GM12878 (cell line): ENCODE measurements around the gene CBFB. TPM values are rescaled to one million over a fixed set of nuclear protein-coding genes. Genes with fewer than 3 reads are reported as not detected.
A peak's percentile ranks its signal among the peaks of the same experiment; 100 is the strongest.

Source experiments
- ATAC-seq: fragments of 200-7000 bp; cut with Tn5 transposase; 3 replicates; pipeline ENCODE4 v1.9.1; 2020; ENCODE audit warnings: mild to moderate bottlenecking, moderate library complexity
- BruUV-seq: library from RNA; stranded (reverse); fragments of 400-500 nt; replicated peaks from 2 replicates; lab custom pipeline; 2021; lab: Mats Ljungman, UMichigan
- CTCF ChIA-PET: fragments of 300-600 bp; sonication (Branson Sonifier 250); formaldehyde crosslinking; extraction: SDS; loops from one replicate; lab custom pipeline; 2021; ENCODE audit warnings: inconsistent platforms; lab: Yijun Ruan, JAX
- POLR2A ChIA-PET: fragments of 350-600 bp; formaldehyde crosslinking; extraction: SDS; loops from one replicate; lab custom pipeline; 2021; ENCODE audit warnings: inconsistent platforms; lab: Charles Lee
- RAD21 ChIA-PET: fragments of 300-600 bp; sonication (Branson Sonifier 250); formaldehyde crosslinking; loops from one replicate; lab custom pipeline; 2023; ENCODE audit warnings: antibody characterized with exemption; ENCODE audit not compliant: unreplicated experiment; lab: Charles Lee
- SMC1A ChIA-PET: fragments of 300-600 bp; sonication (Branson Sonifier 250); formaldehyde crosslinking; loops from one replicate; lab custom pipeline; 2023; ENCODE audit not compliant: unreplicated experiment, uncharacterized antibody; lab: Charles Lee
- DNase-seq: peaks from one replicate; pipeline ENCODE4 v3.0.0-alpha.2; 2011; ENCODE audit warnings: low read depth, low spot score
- FAIRE-seq: peaks from 3 replicates; lab custom pipeline; 2011; peaks lifted over from hg19 to GRCh38; lab: Jason Lieb, UNC
- H2AFZ ChIP-seq: 2 replicates; pipeline ENCODE4 v1.6.0; 2011; ENCODE audit warnings: low read depth, low read length, control low read depth; ENCODE audit not compliant: control insufficient read depth
- H3K27ac ChIP-seq: 2 replicates; pipeline ENCODE4 v1.5.1; 2011; ENCODE audit warnings: control low read depth; ENCODE audit not compliant: control insufficient read depth, insufficient read depth
- H3K27me3 ChIP-seq, 2 experiments: replicated peaks in 1 of 2; 2 replicates each; pipeline versions ENCODE4 v1.6.0 to v1.6.1; 2011; ENCODE audit warnings: low read length in 1 of 2; ENCODE audit not compliant: control insufficient read depth in 2 of 2, insufficient read depth in 2 of 2
- H3K36me3 ChIP-seq, 2 experiments: 2 replicates each; pipeline ENCODE4 v1.5.1; 2011; ENCODE audit warnings: low read length in 1 of 2; ENCODE audit not compliant: control insufficient read depth in 2 of 2, insufficient read depth in 2 of 2
- H3K4me1 ChIP-seq: 2 replicates; pipeline ENCODE4 v1.6.1; 2011; ENCODE audit warnings: mild to moderate bottlenecking, low read length, moderate library complexity, mixed read lengths; ENCODE audit not compliant: control insufficient read depth, insufficient read depth
- H3K4me2 ChIP-seq: 2 replicates; pipeline ENCODE4 v1.6.0; 2011; ENCODE audit warnings: control low read depth; ENCODE audit not compliant: control insufficient read depth, insufficient read depth
- H3K4me3 ChIP-seq: fragments of 200-600 bp; sonication (generic); 2 replicates; pipeline ENCODE4 v1.5.1; 2016
- H3K79me2 ChIP-seq: 2 replicates; pipeline ENCODE4 v1.6.0; 2011; ENCODE audit warnings: low read length; ENCODE audit not compliant: control insufficient read depth, insufficient read depth
- H3K9ac ChIP-seq: 2 replicates; pipeline ENCODE4 v1.8.0; 2011; ENCODE audit warnings: low read length, control low read depth, mixed read lengths; ENCODE audit not compliant: control insufficient read depth, insufficient read depth
- H3K9me3 ChIP-seq: replicated peaks from 3 replicates; pipeline ENCODE4 v1.5.1; 2011; ENCODE audit warnings: mild to moderate bottlenecking, low read length; ENCODE audit not compliant: control insufficient read depth, insufficient read depth
- H4K20me1 ChIP-seq: 2 replicates; pipeline ENCODE4 v1.6.0; 2011; ENCODE audit not compliant: control insufficient read depth, insufficient read depth
- BHLHE40 ChIP-seq, 2 experiments: fragments of 450-650 bp in 1 of 2; IDR thresholded peaks; 2 replicates each; pipeline ENCODE4 v1.6.1; 2011 to 2017; ENCODE audit warnings: low read depth in 2 of 2, borderline replicate concordance in 1 of 2, improper control_type of control experiment in 1 of 2, low read length in 1 of 2, mild to moderate bottlenecking in 1 of 2
- BRCA1 ChIP-seq: IDR thresholded peaks from 2 replicates; pipeline ENCODE4 v1.6.1; 2011; ENCODE audit warnings: low read depth, low read length, improper control_type of control experiment
- CREB1 ChIP-seq: IDR thresholded peaks from 2 replicates; pipeline ENCODE4 v1.6.1; 2012; ENCODE audit warnings: low read depth, mild to moderate bottlenecking, inconsistent platforms
- FOXM1 ChIP-seq: IDR thresholded peaks from 2 replicates; pipeline ENCODE4 v1.6.1; 2012; ENCODE audit warnings: low read depth, mild to moderate bottlenecking, inconsistent platforms, low read length, moderate library complexity
- HDGF ChIP-seq: fragments of 450-650 bp; IDR thresholded peaks from 2 replicates; pipeline ENCODE4 v1.6.1; 2016; ENCODE audit warnings: antibody characterized with exemption
- MTA2 ChIP-seq: fragments of 450-650 bp; IDR thresholded peaks from 2 replicates; pipeline ENCODE4 v1.6.1; 2016; ENCODE audit warnings: low read depth, mild to moderate bottlenecking, moderate library complexity
- MXI1 ChIP-seq: fragments of 150-350 bp; IDR thresholded peaks from 2 replicates; pipeline ENCODE4 v1.6.1; 2011; ENCODE audit warnings: low read depth, mild to moderate bottlenecking, inconsistent platforms, low read length, improper control_type of control experiment
- POLR2A ChIP-seq: IDR thresholded peaks from 2 replicates; pipeline ENCODE4 v1.6.1; 2011; ENCODE audit warnings: low read depth, mild to moderate bottlenecking, low read length
- POLR2AphosphoS5 ChIP-seq: IDR thresholded peaks from 2 replicates; pipeline ENCODE4 v1.6.1; 2011; ENCODE audit warnings: mild to moderate bottlenecking, low read length, inconsistent platforms
- RCOR1 ChIP-seq: conservative IDR thresholded peaks from 2 replicates; pipeline ENCODE4 v1.6.1; 2012; ENCODE audit warnings: low read depth, low read length, improper control_type of control experiment
- ZNF274 ChIP-seq: IDR thresholded peaks from one replicate; pipeline ENCODE4 v1.8.0; 2011; ENCODE audit not compliant: insufficient read length, insufficient read depth
- in situ Hi-C: fragments of 300-500 bp; cut with MboI; formaldehyde crosslinking; loops from 9 replicates; pipeline ENCODE4 v1.14.3; 2018; ENCODE audit warnings: mixed read lengths
- intact Hi-C: fragments of 100-400 bp; cut with micrococcal nuclease; formaldehyde crosslinking; loops from one replicate; pipeline ENCODE4 v1.14.2; 2022; ENCODE audit not compliant: unreplicated experiment
- polyA plus RNA-seq, 11 experiments: library from polyadenylated mRNA; depleted of rRNA in 4 of 11; unstranded in 6 of 11; stranded (reverse) in 5 of 11; fragments of >200 nt; fragmentation: Nextera tagmentation in 4 of 11; fragmentation: Illumina TruSeq in 1 of 11; extraction: Ambion mirVana in 4 of 11; extraction: Trizol in 1 of 11; gene quantifications; 1 replicate in 1 of 11; 2 replicates in 10 of 11; pipeline versions ENCODE4 v1.2.1 to v1.2.3, GENCODE V29; 2011 to 2016; ENCODE audit warnings: inconsistent platforms in 2 of 11, missing spikeins in 2 of 11, low read depth in 1 of 11
- total RNA-seq, 4 experiments: library from RNA; depleted of rRNA in 3 of 4; stranded (reverse); fragments of >200 nt in 3 of 4; fragmentation: Illumina TruSeq in 1 of 4; extraction: Trizol in 1 of 4; gene quantifications; 2 replicates each; pipeline versions ENCODE4 v1.2.1 to v1.2.3, GENCODE V29; 2013 to 2021
- TF ChIP-seq, protein P1 (sequence below): fragments of 150-350 bp; IDR thresholded peaks from 2 replicates; pipeline ENCODE4 v1.6.1; 2016; ENCODE audit warnings: low read depth, low read length
- TF ChIP-seq, protein P2 (sequence below): IDR thresholded peaks from 2 replicates; pipeline ENCODE4 v1.6.1; 2011; ENCODE audit warnings: low read depth, low read length, improper control_type of control experiment, borderline replicate concordance
- TF ChIP-seq, protein P3 (sequence below): fragments of 450-650 bp; IDR thresholded peaks from 2 replicates; pipeline ENCODE4 v1.6.1; 2016; ENCODE audit warnings: mild to moderate bottlenecking, moderate library complexity, borderline replicate concordance
- TF ChIP-seq, protein P4 (sequence below): IDR thresholded peaks from 2 replicates; pipeline ENCODE4 v1.6.1; 2012; ENCODE audit warnings: low read depth, low read length, improper control_type of control experiment

Gene CBFB
- total and polyA plus RNA-seq, 10 of the 15 experiments (the other 5 are each of a cell fraction or from before 2014, with no cell fraction given), result 25.3 to 83.8 (median 65.7) TPM

DNA sequence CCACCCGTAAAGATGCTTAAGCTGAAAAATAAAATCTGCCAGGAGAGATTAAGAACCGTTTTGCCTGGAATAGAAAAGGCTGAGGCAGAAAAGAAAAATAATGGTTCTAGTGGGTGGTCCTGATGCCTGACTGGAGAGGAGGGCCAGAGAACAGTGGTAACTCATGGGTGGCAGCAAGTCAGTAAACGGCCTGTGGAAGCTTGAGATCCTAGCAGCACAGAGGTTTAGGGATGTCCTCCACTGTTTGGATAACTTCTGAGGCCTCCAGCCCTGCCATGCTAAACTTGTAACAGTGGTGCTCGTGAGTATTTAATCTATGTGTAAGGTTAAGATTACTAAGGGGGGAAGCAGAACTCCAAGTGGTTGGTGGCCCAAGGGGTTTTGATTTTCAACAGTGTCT, 59.6 kb downstream of the CBFB start (continued):
- TF ChIP-seq, protein P1, sequence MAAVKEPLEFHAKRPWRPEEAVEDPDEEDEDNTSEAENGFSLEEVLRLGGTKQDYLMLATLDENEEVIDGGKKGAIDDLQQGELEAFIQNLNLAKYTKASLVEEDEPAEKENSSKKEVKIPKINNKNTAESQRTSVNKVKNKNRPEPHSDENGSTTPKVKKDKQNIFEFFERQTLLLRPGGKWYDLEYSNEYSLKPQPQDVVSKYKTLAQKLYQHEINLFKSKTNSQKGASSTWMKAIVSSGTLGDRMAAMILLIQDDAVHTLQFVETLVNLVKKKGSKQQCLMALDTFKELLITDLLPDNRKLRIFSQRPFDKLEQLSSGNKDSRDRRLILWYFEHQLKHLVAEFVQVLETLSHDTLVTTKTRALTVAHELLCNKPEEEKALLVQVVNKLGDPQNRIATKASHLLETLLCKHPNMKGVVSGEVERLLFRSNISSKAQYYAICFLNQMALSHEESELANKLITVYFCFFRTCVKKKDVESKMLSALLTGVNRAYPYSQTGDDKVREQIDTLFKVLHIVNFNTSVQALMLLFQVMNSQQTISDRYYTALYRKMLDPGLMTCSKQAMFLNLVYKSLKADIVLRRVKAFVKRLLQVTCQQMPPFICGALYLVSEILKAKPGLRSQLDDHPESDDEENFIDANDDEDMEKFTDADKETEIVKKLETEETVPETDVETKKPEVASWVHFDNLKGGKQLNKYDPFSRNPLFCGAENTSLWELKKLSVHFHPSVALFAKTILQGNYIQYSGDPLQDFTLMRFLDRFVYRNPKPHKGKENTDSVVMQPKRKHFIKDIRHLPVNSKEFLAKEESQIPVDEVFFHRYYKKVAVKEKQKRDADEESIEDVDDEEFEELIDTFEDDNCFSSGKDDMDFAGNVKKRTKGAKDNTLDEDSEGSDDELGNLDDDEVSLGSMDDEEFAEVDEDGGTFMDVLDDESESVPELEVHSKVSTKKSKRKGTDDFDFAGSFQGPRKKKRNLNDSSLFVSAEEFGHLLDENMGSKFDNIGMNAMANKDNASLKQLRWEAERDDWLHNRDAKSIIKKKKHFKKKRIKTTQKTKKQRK, result no peak
- TF ChIP-seq, protein P2, sequence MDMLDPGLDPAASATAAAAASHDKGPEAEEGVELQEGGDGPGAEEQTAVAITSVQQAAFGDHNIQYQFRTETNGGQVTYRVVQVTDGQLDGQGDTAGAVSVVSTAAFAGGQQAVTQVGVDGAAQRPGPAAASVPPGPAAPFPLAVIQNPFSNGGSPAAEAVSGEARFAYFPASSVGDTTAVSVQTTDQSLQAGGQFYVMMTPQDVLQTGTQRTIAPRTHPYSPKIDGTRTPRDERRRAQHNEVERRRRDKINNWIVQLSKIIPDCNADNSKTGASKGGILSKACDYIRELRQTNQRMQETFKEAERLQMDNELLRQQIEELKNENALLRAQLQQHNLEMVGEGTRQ, result no peak

DNA sequence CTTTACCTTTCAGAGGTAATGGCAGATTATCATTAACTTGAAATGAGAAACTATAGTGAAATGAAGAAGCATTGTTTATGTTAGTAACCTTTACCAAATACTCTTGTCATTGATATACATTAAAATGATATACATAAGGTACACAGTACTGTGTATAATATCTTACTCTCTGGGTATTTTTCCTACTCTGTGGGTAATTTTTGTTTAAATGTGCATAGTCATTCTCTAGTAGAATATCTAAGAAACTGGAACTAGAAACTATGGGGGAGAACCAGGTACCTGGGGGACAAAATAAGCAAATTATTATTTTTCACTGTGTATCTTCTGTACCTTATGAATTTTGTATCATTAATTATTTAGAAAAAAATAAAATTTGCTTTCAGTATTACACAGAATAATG, 60.2 kb downstream of the CBFB start:
- no peak for ATAC-seq
- no peaks in the 10 kb centered on the region for H3K9me3 ChIP-seq
- RAD21 ChIA-PET, result no interaction called here
- peak overlapping the region; percentile 30 for H3K27ac ChIP-seq
- no peaks in the 10 kb centered on the region for H3K27me3 ChIP-seq
- H2AFZ ChIP-seq, result no peak overlapping the region
- POLR2A ChIA-PET, result no interaction called here
- no peak for DNase-seq
- H4K20me1 ChIP-seq, result no peaks in the 10 kb centered on the region
- in situ Hi-C loops (no loop called here), intact Hi-C loops (no loop called here)
- no peak overlapping the region for H3K9ac ChIP-seq
- H3K4me2 ChIP-seq, result 0 out of 2 replicates have a peak overlapping the region, but pooled peaks have one; percentile 9
- no peak overlapping the region for H3K4me3 ChIP-seq
- no TSS peak for BruUV-seq
- peaks cover 3% of the 10 kb centered on the region for H3K79me2 ChIP-seq
- CTCF ChIA-PET, result interaction anchor here (1.2 to 2.6 kb wide), 2 partner anchors 14 to 71 kb away, joined by 6 to 11 read pairs; no protein-coding TSS in a partner anchor
- no peak for FAIRE-seq
- SMC1A ChIA-PET, result interaction anchor here (0.8 kb wide), 1 partner anchor 45 kb away, joined by 3 read pairs; no protein-coding TSS in a partner anchor
- H3K36me3 ChIP-seq, result peaks cover 4% of the 10 kb centered on the region in 2 experiments; a peak in 3 of 4 replicates
- peaks cover 19% of the 10 kb centered on the region for H3K4me1 ChIP-seq
- TF ChIP-seq HDGF (no peak), CREB1 (no peak), RCOR1 (no peak), BHLHE40 (IDR thresholded peaks at IDR 0.05; ENCODE audit: borderline replicate concordance in 1 of 2, low read depth in 2 of 2, low read length in 1 of 2) (no peak), BRCA1 (no peak), MTA2 (no peak), MXI1 (no peak), POLR2AphosphoS5 (no peak), FOXM1 (no peak), POLR2A (no peak), ZNF274 (no peak)
- TF ChIP-seq, protein P3, sequence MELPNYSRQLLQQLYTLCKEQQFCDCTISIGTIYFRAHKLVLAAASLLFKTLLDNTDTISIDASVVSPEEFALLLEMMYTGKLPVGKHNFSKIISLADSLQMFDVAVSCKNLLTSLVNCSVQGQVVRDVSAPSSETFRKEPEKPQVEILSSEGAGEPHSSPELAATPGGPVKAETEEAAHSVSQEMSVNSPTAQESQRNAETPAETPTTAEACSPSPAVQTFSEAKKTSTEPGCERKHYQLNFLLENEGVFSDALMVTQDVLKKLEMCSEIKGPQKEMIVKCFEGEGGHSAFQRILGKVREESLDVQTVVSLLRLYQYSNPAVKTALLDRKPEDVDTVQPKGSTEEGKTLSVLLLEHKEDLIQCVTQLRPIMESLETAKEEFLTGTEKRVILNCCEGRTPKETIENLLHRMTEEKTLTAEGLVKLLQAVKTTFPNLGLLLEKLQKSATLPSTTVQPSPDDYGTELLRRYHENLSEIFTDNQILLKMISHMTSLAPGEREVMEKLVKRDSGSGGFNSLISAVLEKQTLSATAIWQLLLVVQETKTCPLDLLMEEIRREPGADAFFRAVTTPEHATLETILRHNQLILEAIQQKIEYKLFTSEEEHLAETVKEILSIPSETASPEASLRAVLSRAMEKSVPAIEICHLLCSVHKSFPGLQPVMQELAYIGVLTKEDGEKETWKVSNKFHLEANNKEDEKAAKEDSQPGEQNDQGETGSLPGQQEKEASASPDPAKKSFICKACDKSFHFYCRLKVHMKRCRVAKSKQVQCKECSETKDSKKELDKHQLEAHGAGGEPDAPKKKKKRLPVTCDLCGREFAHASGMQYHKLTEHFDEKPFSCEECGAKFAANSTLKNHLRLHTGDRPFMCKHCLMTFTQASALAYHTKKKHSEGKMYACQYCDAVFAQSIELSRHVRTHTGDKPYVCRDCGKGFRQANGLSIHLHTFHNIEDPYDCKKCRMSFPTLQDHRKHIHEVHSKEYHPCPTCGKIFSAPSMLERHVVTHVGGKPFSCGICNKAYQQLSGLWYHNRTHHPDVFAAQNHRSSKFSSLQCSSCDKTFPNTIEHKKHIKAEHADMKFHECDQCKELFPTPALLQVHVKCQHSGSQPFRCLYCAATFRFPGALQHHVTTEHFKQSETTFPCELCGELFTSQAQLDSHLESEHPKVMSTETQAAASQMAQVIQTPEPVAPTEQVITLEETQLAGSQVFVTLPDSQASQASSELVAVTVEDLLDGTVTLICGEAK, result no peak
- TF ChIP-seq, protein P4, sequence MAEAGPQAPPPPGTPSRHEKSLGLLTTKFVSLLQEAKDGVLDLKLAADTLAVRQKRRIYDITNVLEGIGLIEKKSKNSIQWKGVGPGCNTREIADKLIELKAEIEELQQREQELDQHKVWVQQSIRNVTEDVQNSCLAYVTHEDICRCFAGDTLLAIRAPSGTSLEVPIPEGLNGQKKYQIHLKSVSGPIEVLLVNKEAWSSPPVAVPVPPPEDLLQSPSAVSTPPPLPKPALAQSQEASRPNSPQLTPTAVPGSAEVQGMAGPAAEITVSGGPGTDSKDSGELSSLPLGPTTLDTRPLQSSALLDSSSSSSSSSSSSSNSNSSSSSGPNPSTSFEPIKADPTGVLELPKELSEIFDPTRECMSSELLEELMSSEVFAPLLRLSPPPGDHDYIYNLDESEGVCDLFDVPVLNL, result no peak
